Spleen (tissue), 7 donors: ENCODE measurements around the gene AGPS.

ENCODE experiments used
- POLR2A ChIP-seq, 3 donors: fragments of 450-650 bp; IDR thresholded peaks; one replicate each; pipeline ENCODE4 v1.5.1; 2017; ENCODE audit warnings: antibody characterized with exemption in 3 of 3, mild to moderate bottlenecking in 1 of 3
- TF ChIP-seq, protein P1 (sequence below), 11 experiments: fragments of 200-600 bp in 7 of 11; fragments of 450-650 bp in 4 of 11; sonication (generic) in 4 of 11; IDR thresholded peaks in 8 of 11; conservative IDR thresholded peaks in 3 of 11; 1 replicate in 7 of 11; 2 replicates in 4 of 11; pipeline versions ENCODE4 v1.4.0 to v1.8.0; 2016 to 2021; ENCODE audit warnings: antibody characterized with exemption in 11 of 11, inconsistent platforms in 4 of 11, mild to moderate bottlenecking in 1 of 11
- donor health status: DM: no; HTN: no; CAD: no; lungs with moderate emphysema.
- donor health status: DM: no; HTN: no; CAD: no.
- donor health status: DM: no; HTN: no; CAD: no.

DNA sequence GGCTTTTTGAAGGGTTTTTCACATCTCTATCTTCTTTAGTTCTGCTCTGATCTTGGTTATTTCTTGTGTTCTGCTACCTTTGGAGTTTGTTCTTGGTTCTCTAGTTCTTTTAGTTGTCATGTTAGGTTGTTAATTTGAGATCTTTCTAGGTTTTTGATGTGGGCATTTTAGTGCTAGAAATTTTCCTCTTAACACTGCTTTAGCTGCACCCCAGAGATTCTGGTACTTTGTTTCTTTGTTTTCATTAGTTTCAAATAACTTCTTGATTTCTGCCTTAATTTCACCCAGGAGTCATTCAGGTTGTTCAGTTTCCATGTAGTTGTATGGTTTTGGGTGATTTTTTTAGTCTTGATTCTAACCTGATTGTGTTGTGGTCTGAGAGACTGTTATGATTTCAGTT is 34.7 kb downstream of the AGPS start:
- TF ChIP-seq, protein P1, sequence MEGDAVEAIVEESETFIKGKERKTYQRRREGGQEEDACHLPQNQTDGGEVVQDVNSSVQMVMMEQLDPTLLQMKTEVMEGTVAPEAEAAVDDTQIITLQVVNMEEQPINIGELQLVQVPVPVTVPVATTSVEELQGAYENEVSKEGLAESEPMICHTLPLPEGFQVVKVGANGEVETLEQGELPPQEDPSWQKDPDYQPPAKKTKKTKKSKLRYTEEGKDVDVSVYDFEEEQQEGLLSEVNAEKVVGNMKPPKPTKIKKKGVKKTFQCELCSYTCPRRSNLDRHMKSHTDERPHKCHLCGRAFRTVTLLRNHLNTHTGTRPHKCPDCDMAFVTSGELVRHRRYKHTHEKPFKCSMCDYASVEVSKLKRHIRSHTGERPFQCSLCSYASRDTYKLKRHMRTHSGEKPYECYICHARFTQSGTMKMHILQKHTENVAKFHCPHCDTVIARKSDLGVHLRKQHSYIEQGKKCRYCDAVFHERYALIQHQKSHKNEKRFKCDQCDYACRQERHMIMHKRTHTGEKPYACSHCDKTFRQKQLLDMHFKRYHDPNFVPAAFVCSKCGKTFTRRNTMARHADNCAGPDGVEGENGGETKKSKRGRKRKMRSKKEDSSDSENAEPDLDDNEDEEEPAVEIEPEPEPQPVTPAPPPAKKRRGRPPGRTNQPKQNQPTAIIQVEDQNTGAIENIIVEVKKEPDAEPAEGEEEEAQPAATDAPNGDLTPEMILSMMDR (IDR thresholded peaks at IDR 0.05 in 8 of 11, conservative IDR thresholded peaks at IDR 0.05 in 3 of 11), result no peak
- no peak for TF ChIP-seq POLR2A (IDR thresholded peaks at IDR 0.05)
